Subcutaneous abdominal adipose tissue (tissue), 5 donors: ENCODE results near the gene ANKRD35.

ENCODE experiments used
- H3K27ac ChIP-seq: one replicate; pipeline ENCODE4 v1.7.0; 2013; ENCODE audit warnings: low read depth, mild to moderate bottlenecking, inconsistent platforms, low read length, moderate library complexity
- H3K27me3 ChIP-seq, 5 donors: one replicate each; pipeline ENCODE4 v1.7.0; 2013; ENCODE audit warnings: low read length in 5 of 5, inconsistent platforms in 1 of 5; ENCODE audit not compliant: control insufficient read depth in 5 of 5, insufficient read depth in 4 of 5
- H3K36me3 ChIP-seq, 5 donors: one replicate each; pipeline ENCODE4 v1.7.0; 2013; ENCODE audit warnings: low read length in 5 of 5; ENCODE audit not compliant: control insufficient read depth in 5 of 5, insufficient read depth in 5 of 5
- H3K4me1 ChIP-seq, 5 donors: one replicate each; pipeline ENCODE4 v1.7.0; 2013; ENCODE audit warnings: low read length in 5 of 5, mild to moderate bottlenecking in 3 of 5, moderate library complexity in 1 of 5; ENCODE audit not compliant: control insufficient read depth in 5 of 5, insufficient read depth in 5 of 5
- H3K4me3 ChIP-seq, 5 donors: one replicate each; pipeline ENCODE4 v1.7.0; 2013; ENCODE audit warnings: low read length in 5 of 5, low read depth in 1 of 5
- H3K9ac ChIP-seq, 5 donors: one replicate each; pipeline ENCODE4 v1.7.0; 2013; ENCODE audit warnings: low read length in 5 of 5, mild to moderate bottlenecking in 4 of 5, moderate library complexity in 3 of 5
- H3K9me3 ChIP-seq, 5 donors: one replicate each; pipeline ENCODE4 v1.7.0; 2013; ENCODE audit warnings: low read length in 5 of 5; ENCODE audit not compliant: control insufficient read depth in 5 of 5
- donor health status: healthy.
- donor health status: healthy.
- donor health status: healthy.
- donor health status: healthy.
- donor health status: healthy.

The ANKRD35 gene

DNA sequence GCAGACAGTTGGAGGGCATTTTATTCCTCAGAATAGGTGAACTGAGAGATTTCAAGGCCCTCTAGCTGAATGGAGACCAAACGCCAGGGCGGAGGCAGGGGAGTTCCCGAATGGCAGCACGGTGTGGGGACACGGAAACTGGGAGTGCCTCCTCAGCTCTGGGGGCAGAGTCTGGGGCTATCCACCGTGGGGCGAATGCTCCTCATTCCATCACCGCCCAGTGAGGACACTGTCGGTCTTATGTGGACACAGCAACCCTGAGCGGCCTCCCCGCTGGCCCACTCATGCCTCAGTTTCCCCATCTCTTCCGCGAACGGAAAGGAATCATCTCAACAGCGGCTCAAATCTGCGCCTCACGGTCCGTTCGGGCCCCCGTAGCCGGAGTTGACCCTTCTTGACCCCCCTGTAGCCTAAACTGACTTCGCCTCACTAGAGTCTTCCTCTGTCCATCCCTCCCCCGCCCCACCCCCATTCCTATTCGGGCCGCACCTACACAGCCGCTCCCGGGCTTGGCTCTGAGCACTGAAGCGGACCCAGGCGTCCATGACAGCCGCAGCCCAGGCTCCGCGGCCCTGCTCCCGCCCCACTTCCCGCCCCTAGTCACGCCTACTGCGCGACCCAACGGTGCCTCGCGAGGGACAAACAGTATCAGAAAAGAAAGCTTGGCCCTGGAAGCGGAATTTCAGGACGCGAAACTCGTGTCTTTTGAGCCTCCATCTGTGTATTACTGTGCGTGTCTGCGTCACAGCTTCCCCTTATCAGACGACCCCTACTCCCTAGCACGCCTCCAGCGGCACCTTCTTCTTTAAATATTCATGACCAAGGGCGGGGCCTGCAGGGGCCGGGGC, 32.7 kb upstream of the ANKRD35 start, which contains the start of gene PEX11B:
Gene PEX11B, minus strand, starts transcription at position 574 of the 848 bp plus-strand sequence. Its CDS starts 29 bp downstream, at position 545.
- Histone ChIP-seq H3K4me3 (peak within 1 kb of the TSS; percentile 90 to 100 (median 99)), H3K36me3 (peaks cover 6 to 33% (median 11%) of the 10 kb centered on the region in 5 donors), H3K9ac (peak within 1 kb of the TSS; percentile 82 to 100 (median 96)), H3K4me1 (peaks cover 11 to 29% (median 26%) of the 10 kb centered on the region in 5 donors), H3K27ac (peak within 1 kb of the TSS; percentile 77), H3K27me3 (no peaks in the 10 kb centered on the region), H3K9me3 (no peaks in the 10 kb centered on the region)

DNA sequence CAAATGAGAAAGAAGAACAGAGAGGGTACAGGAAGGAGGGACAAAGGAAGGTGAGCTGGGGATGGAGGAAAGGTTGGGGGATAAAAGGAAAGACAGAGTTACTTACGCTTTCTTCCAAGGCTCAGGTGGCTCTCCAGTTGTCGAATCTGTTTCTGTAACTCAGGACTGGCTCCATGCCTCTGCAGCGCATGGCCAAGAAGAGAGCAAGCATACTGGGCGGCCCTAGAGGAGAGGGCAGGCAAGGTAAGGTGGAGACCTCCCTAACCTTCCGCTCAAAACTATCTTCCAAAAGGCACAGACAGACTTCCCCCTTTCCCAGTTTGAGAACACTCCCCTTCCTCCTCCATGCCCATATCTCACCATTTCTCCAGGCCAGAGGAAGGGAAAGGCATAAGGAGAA, 31.9 kb upstream of the ANKRD35 start:
- H3K9me3 ChIP-seq = no peaks in the 10 kb centered on the region
- no peaks in the 10 kb centered on the region for H3K27me3 ChIP-seq
- H3K36me3 ChIP-seq = peaks cover 6 to 41% (median 11%) of the 10 kb centered on the region in 5 donors
- H3K27ac ChIP-seq = peak overlapping the region; percentile 54
- peaks cover 11 to 29% (median 26%) of the 10 kb centered on the region in 5 donors for H3K4me1 ChIP-seq
- peak overlapping the region; percentile 90 to 100 (median 99) for H3K4me3 ChIP-seq
- H3K9ac ChIP-seq = peak overlapping the region; percentile 82 to 100 (median 96)

DNA sequence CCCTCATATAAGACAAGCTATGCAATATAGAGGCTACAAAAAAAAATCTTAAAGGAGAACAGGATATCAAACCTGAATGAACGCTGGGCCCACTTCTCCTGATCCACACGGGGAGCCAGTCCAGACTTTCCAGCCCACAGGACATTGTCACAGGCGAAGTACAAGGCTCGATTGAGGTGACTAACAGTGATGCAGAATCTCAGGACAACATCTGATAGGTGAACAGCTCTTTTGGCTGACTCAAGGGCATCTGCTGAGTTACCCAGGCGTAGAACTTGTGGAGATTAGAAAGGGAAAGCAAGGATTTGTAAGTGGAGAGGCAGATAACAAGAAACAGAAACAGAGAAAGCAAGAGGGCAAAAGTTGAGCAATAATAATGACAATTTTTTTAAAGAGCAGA, 31.1 kb upstream of the ANKRD35 start:
- H3K27me3 ChIP-seq = no peaks in the 10 kb centered on the region
- H3K9ac ChIP-seq = no peak overlapping the region
- H3K27ac ChIP-seq = no peak overlapping the region
- H3K36me3 ChIP-seq = peaks cover 13 to 49% (median 19%) of the 10 kb centered on the region in 5 donors
- H3K4me3 ChIP-seq = no peak overlapping the region
- H3K4me1 ChIP-seq = peaks cover 11 to 29% (median 26%) of the 10 kb centered on the region in 5 donors
- H3K9me3 ChIP-seq = no peaks in the 10 kb centered on the region

DNA sequence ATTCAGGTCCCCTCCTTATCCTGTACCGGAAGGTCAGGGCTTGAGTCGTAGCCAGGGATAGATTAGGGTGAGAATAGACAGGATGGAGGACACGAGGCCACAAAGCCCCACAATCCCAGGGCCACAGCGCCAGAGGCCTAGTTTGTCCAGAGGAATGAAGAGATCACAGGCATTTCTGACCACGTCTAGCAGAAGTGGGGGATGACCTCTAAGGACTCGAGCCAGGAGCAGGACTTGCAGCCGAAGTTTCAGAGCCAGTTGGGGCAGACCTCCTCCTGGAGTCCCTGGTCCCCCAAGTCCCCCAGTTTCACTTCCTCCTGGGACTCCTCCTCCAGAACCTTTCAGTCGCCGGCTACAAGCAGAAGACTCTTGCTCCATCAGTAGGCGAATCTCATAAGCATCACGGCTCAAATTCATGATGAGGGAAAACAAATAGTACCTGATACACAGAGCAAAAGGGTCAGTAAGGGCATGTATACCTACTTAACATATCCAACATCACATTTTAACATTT, 26.5 kb upstream of the ANKRD35 start:
- no peak overlapping the region for H3K27ac ChIP-seq
- no peaks in the 10 kb centered on the region for H3K9me3 ChIP-seq
- H3K4me1 ChIP-seq = peaks cover 0 to 14% (median 5%) of the 10 kb centered on the region in 5 donors
- H3K36me3 ChIP-seq = peaks cover 21 to 62% (median 30%) of the 10 kb centered on the region in 5 donors
- no peaks in the 10 kb centered on the region for H3K27me3 ChIP-seq
- H3K4me3 ChIP-seq = no peak overlapping the region
- no peak overlapping the region for H3K9ac ChIP-seq

DNA sequence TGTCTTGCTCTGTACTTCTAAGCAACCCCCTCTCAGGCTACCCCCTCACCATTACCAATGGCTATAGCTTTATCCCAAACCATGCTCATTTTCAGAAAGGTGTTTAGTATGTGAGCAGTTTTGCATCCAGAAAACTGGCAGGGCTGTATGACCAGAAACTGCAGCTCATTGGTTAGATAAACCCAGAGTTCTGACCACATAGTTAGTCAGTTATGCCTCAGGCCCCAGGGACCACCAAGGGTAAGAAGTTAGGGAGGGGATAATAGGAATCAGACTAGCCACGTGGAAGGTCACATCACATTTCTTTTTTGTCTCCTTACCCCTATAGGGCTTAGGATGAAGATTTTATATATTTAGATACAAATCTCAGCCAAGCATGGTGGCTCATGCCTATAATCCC, 23.0 kb upstream of the ANKRD35 start:
- peaks cover 15 to 31% (median 19%) of the 10 kb centered on the region in 5 donors for H3K36me3 ChIP-seq
- peaks cover 0 to 14% (median 4%) of the 10 kb centered on the region in 5 donors for H3K4me1 ChIP-seq
- H3K9me3 ChIP-seq = no peaks in the 10 kb centered on the region
- H3K9ac ChIP-seq = no peak overlapping the region
- no peaks in the 10 kb centered on the region for H3K27me3 ChIP-seq
- no peak overlapping the region for H3K4me3 ChIP-seq
- no peak overlapping the region for H3K27ac ChIP-seq

DNA sequence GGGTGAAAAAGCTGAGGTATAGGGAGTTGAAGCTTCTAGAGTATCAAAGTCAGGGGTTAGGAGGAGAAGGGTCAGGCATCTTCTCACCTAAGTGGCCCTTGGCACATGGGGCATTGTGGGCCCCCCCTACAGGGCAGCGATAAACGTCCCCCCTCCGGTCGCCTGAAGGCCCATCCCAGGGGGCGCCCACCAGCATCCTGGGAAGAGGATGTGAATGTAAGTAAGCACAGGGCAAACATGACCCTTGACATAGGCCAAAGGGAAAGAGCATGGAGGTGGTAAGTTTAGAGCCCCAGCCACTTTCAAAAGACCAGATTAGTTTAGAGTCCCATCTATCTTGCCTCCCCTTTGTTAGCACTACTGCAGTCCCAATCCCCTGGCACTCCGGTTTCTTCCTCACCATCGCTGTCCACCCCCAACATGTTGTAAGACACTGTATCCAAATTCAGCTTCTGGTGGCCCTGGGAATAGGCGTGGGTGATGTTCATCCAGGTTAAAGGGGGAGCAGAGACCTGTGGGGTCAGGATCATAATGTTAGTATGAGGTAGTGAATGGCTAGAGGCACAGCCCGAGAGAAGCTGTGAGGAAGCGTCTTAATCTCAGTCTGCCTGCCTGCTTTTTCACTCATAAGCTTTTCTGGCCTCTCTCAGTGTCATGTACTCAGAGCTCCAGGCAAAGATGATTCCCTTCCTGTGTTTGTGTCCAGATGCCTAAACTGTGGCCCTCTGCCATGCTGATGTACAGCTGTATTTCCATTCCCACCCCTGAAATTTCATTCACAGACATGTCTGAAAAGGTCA, 21.5 kb upstream of the ANKRD35 start:
- Histone ChIP-seq H3K4me1 (peaks cover 0 to 14% (median 4%) of the 10 kb centered on the region in 5 donors), H3K27me3 (no peaks in the 10 kb centered on the region), H3K9me3 (no peaks in the 10 kb centered on the region), H3K36me3 (peaks cover 11 to 16% (median 15%) of the 10 kb centered on the region in 5 donors), H3K27ac (no peak overlapping the region), H3K9ac (peak overlapping the region in 1 of 5 donors; percentile 10), H3K4me3 (no peak overlapping the region)

DNA sequence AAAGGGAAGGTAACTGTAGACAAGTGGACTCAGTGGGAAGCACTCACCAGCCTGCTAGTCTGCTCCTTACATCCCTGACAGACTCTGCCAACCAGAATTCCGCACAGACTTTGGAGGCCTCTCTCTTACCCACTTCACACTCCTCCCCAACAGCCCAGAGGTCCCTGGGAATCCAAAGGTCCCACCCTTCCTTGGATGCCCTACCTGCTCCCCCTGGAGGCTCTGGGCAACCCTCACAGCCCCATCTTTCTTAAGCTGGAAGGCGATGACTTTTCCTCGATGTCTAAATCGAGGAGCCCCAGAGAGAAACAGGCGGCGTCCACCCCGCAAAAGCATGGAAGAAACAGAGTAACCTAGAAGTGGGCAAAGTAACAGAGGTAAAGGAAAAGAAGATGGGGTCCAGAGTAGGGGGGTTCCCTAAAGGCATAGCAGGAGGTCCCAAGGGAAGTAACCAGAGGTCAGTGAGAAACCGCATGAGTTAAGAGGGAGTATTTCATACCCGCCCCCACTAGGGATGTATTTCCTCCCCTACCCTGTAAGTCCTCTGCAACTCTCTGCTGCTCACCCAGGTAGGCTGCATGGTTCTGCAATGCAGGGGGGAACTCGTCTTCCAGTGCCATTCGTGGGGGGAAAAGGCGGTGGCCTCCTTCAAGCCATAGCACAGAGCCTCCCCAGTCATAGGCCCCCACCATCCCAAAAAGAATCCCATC, 15.8 kb upstream of the ANKRD35 start:
- Histone ChIP-seq H3K27ac (no peak overlapping the region), H3K4me3 (no peak overlapping the region), H3K9ac (no peak overlapping the region), H3K4me1 (no peaks in the 10 kb centered on the region), H3K36me3 (no peaks in the 10 kb centered on the region), H3K27me3 (no peaks in the 10 kb centered on the region), H3K9me3 (no peaks in the 10 kb centered on the region)

DNA sequence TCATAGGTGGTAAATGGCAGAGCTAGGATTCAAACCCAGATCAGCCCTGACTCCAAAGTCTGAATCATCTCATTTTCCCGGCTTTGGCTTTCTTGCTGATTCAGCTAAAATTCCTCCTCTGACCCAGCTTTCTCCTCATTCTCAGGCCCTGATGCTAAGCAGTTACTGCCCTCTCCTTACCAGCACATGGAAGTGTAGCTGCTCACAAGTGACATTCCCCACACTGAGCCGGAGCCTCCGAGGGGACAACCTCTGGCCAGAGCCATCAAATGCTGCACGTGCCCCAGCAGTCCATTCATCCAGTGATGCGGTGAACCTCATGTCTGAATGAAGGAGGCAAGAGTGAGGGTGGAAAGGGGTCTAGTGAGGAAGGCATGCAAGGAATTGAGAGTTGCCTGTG, 13.1 kb upstream of the ANKRD35 start:
- H3K9me3 ChIP-seq = no peaks in the 10 kb centered on the region
- H3K4me3 ChIP-seq = no peak overlapping the region
- H3K27ac ChIP-seq = no peak overlapping the region
- H3K27me3 ChIP-seq = no peaks in the 10 kb centered on the region
- no peaks in the 10 kb centered on the region for H3K36me3 ChIP-seq
- H3K9ac ChIP-seq = no peak overlapping the region
- no peaks in the 10 kb centered on the region for H3K4me1 ChIP-seq

DNA sequence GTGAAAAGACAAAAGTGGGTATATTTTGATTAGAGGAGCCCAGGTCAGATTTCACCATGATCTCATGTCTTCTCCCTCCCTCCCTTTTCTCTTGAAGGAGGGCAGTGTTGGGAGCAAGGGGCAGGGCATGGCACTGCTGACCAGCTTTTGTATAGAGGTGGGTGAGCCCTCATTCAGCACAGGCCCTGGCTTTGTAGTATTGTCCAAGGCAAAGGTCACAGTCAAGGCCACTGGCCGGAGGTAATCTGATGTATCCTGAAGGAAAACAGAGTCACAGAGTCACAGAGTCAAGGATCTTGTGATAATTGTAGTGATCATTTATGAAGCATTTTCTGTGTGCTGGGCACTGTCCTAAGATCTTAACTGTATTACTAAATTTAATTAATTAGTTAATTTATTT, 12.3 kb upstream of the ANKRD35 start:
- H3K9ac ChIP-seq = no peak overlapping the region
- no peak overlapping the region for H3K27ac ChIP-seq
- no peaks in the 10 kb centered on the region for H3K36me3 ChIP-seq
- H3K4me3 ChIP-seq = no peak overlapping the region
- no peaks in the 10 kb centered on the region for H3K27me3 ChIP-seq
- no peaks in the 10 kb centered on the region for H3K9me3 ChIP-seq
- peaks cover 0 to 1% (median 0%) of the 10 kb centered on the region in 5 donors for H3K4me1 ChIP-seq
